Fibroblast of upper back skin (primary cell): ENCODE results near the gene TBXAS1.

Experiments
- DNase-seq: peaks from one replicate; pipeline ENCODE4 v3.0.0-alpha.2; 2013

Gene TBXAS1

DNA sequence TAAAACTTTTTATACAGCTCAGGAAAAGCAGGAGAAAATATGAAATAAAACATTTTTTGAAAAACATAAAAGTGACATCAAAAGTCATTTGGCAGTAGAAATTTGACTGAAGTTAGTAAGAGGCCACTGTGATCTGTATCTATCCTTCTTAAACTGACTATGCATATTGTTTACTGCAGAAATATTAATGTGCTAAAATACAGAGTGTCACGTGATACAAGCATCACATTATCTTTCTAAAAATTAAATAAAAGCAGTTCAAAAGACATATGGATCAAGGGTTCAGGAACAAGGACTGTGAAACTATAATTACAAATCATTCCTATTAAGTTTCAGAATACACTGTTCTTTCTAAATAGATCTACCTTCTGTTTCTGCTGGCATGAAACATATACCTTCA lies 200.0 kb downstream of the TBXAS1 start:
- DNase-seq = no peak

DNA sequence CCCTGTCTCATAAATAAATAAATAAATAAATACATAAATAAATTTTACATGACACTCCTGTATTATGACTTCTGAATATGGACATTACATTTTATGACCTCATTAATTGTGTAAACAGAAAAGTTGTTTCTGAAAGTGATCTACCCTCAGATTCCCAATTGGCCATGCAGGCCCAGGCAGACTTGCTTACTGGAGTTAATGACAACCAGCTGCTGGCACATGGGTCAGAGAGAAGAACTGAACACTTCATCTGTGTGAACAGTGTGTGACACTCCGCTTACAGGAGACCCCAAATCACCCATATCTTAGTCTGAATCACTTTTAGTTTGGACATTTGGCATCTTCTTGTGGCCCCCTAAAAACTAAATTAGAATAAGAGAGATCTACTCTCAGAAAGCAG lies 202.3 kb downstream of the TBXAS1 start:
- no peak for DNase-seq

DNA sequence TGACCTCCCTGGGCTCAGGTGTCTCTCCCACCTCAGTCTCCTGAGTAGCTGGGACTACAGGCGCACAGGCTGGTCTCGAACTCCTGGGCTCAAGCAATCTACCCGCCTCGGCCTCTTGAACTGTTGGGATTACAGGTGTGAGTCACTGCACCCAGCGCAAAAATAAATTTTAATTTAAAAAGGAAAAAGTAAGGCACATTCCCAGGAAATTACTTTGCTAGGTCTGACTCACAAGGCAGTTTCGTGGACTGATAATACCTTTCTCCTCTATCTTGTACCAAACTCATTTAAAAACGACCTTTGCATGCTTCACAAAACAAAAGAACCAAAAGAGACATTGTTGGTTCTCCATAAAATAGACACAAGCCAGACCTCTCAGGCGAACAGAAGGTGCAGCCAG lies 204.0 kb downstream of the TBXAS1 start:
- DNase-seq = peak; percentile 22

DNA sequence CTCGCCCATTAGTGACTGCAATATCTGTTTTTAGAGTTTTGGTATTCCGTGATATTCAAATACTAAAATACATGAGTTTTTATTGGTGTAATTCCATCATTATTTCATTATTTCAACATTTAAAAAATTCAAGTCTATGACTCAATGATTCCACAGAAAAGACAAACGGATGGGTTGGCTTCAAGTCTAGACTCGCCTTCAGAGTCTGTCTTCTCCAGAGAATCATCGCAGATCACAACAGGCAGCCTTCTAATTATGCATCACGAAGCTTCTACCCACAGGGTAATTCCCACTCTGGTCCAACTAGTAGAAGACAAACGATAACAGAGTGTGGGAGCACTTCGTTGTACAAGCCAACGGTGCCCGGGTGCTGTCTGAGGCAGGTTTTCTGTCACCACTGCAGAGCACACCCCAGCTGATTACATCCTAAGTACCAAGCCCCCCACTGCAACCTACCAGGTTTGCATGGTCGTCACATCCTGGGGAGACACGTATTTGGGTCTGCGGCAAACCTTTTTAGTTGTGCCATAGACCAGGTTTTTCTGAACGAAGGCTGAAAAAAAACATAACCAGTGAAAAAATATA lies 204.8 kb downstream of the TBXAS1 start:
- DNase-seq = no peak

- DNase-seq = no peak
Observed at GRCh38 chr7:140034421-140034820, 205.4 kb downstream of the TBXAS1 start.

- DNase-seq = peak; percentile 74
Observed at GRCh38 chr7:140035400-140036223, 206.5 kb downstream of the TBXAS1 start.

- peak; percentile 62 for DNase-seq
Observed at GRCh38 chr7:140036224-140036962, 207.3 kb downstream of the TBXAS1 start.

- no peak for DNase-seq
Observed at GRCh38 chr7:140039066-140039465, 210.0 kb downstream of the TBXAS1 start.

DNA sequence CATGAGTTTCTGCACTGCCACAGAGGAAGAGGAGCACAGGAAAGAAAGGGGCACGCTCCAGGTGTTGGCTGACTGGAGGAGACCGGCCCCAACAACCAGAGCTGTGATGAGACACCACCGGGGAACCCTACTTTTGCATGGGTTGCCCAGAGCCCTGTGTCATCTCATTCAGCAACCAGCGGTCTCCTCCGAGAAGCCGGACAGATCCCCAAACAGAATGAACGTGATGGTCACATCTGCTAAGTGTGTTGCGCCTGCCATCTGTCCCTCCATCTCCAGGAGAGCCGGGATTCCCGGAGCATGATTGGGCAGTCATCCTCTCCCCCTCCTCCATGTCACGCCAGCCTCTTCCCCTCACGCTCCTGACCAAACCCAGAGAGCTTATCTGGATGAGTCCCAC lies 210.8 kb downstream of the TBXAS1 start:
- DNase-seq = no peak

DNA sequence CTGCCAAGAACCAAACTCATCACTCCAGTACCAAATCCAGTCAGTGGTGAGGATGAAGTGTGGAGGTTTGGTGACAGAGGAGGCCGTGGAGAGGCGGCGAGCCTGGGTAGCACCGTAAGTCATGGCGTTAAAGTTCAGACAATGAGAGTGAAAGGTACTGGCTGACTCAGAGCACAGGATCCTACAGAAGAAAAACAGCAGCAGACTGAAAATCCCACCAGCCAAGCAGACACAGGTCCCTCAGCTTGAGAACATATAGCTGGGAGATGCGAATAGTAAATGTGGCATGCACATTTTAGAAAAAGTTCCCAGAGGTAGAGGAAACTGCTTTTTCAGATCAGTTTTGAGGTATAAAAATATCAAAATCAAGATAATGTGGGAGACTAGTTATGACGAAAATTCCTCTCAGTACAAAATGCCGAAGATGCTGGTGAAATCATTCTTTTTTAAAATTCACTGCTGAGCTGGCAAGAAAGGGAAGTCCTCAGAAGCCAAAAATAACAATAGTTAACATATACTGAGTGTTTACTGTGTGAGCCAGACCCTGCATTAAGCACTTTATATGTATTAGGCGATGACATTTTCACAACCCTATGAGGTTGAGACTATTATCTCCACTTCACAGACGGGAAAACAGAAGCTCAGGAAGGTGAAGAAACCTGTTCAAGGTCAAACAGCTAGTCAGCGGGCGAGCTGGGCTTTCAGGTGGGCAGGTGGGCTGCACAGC lies 212.8 kb downstream of the TBXAS1 start:
- peak; percentile 57 for DNase-seq

GRCh38 chr7:140042386-140042670 lies 213.3 kb downstream of the TBXAS1 start:
- DNase-seq = no peak

GRCh38 chr7:140044251-140044650 lies 215.2 kb downstream of the TBXAS1 start:
- no peak for DNase-seq

GRCh38 chr7:140045697-140046096 lies 216.6 kb downstream of the TBXAS1 start:
- no peak for DNase-seq

DNA sequence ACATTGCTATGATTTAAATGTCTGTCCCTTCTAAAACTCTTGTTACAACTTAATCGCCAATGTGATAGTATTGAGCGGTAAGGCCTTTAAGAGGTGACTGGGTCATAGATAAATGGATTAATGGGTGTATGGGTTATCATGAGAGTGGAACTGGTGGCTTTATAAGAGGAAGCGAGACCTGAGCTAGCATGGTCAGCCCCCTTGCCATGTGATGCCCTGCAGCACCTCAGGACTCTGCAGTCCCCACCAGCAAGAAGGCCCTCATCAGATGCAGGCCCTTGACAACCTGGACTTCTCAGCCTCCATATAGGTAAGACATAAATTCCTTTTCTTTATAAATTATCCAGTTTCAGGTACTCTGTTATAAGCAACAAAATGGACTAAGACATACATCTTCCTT lies 218.1 kb downstream of the TBXAS1 start:
- no peak for DNase-seq

GRCh38 chr7:140048138-140048537 lies 219.1 kb downstream of the TBXAS1 start:
- DNase-seq = no peak

GRCh38 chr7:140048989-140049338 lies 219.9 kb downstream of the TBXAS1 start:
- no peak for DNase-seq

GRCh38 chr7:140049339-140050024 lies 220.4 kb downstream of the TBXAS1 start:
- DNase-seq = no peak

GRCh38 chr7:140050100-140050499 lies 221.0 kb downstream of the TBXAS1 start:
- DNase-seq = no peak

DNA sequence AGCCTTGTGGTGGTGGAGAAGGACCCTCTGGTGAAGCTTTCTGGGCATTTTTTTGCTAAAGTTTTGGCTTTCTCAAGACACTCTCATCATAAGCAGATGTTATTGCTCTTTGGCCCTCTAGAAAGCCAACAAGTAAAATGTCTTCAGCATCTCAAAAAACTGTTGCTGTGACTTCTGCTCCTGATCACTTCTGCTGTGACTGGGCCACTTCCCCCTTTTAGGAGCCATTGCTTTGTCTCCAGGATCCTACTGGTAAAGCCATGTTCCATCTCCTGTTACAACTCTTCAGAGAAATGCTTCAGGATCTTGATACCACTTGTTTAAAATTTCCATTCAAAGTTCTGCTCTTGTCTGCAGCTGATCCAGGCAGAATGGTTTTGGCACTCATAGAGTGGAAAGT lies 222.8 kb downstream of the TBXAS1 start:
- DNase-seq = no peak

GRCh38 chr7:140053812-140054539 lies 224.9 kb downstream of the TBXAS1 start:
- DNase-seq = no peak

DNA sequence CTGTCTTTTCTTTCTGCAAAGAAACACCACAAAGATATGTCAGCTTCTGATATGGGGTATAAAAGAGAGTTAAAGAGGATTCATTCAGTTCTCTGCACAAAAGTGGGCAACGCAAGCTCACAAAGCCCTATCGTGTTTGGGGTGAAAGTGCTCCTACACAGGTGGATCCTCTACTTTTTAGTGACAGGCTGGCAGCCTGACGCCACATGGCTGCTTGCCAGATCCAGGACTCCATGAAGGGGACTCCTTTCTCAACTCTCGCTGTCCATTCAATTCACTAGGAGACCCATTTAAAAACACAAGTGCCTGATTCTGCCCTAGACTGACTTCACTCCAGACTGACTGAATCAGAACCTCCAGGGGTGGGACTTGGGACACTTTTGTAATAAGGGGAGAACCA lies 225.7 kb downstream of the TBXAS1 start:
- no peak for DNase-seq

GRCh38 chr7:140055833-140056232 lies 226.8 kb downstream of the TBXAS1 start:
- no peak for DNase-seq
